Amniotic stem cell (primary cell): ENCODE data around the gene DNAH5.
"Not testable (repeated sequence)": the region's sequence is repeated elsewhere in the genome, so short reads cannot be mapped to it uniquely, and the experiment has no call there.

ENCODE experiments used
- DNase-seq: peaks from one replicate; lab custom pipeline; 2025; lab: John Stamatoyannopoulos, UW

The DNAH5 gene

DNA sequence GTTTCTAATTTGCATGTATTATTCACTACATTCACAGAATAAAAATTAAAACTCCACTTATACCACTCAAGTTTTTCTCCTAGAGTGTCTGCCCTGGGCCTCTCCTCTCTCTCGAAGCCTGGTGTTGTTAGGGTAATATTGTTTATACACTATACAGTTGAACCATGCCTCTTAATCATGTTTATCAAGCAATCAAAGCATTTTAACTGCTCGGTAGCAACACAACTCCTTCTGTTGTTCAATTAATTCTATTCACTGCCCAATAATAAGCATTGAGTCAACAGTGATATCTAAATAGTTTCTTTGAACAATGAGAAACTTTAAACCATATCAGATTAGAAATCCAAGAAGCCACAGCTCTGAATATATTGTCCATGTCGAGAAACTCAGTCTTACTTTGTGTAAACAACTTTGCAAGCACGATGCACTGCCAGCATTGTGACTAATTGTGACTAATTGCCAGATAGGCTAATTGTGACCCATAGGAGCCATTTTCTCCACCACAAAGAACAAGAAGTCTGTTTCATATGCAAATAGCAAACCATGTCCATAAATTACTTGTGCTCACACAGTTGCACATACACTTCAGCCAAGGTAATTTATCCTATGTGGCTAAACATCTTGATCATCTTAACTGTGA lies at the start of gene DNAH5:
DNAH5 (minus strand) TSS at position 129 of the 640 bp plus-strand sequence. CDS start 250 bp downstream, outside the sequence.
- no peak for DNase-seq

GRCh38 chr5:13993926-13994325 lies 49.4 kb upstream of the DNAH5 start:
- DNase-seq, result no peak

DNA sequence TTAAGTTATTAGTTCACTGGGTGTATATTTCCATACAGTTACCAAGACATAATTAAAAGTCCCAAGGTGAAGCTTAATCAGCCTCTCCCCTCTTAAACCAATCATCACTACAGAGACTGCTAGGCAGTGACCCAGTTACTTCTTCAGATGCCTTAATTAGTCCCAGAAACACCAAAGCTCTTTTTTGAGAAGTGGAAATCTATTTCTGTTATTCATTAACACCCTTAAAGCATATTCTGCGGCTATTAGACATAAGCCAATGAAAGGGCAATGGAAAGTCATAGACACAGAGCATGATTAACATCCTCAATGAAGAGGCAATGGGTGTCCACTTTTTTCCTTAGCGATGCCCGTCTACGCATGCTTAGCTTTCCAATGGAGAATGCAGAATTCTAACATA lies 48.3 kb upstream of the DNAH5 start:
- no peak for DNase-seq

- DNase-seq, result no peak
Measured at GRCh38 chr5:13991365-13991764, 46.9 kb upstream of the DNAH5 start.

DNA sequence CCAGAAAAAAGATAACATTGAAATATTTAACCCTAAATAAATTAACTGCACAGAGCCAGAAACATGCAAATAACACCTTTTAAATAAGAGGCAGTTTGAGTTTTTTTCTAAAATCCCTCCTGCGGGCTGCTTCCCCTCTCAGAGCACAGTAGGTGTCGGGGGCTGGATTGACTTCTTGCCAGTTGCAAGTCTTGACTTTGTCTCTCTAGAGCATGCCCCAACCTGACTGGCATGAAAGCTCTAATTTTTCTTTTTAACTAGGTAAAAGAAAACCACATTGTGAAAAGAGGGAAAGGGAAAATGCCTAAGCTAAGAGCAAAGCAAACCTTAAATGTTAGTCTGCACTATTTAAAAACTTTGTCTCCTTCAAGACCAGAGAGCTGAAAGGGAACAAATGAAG lies 46.4 kb upstream of the DNAH5 start:
- no peak for DNase-seq

- no peak for DNase-seq
Measured at GRCh38 chr5:13989832-13990231, 45.3 kb upstream of the DNAH5 start.

- peak; percentile 49 for DNase-seq
Measured at GRCh38 chr5:13987843-13988464, 43.5 kb upstream of the DNAH5 start.

GRCh38 chr5:13985731-13986418 lies 41.4 kb upstream of the DNAH5 start:
- peak; percentile 53 for DNase-seq

DNA sequence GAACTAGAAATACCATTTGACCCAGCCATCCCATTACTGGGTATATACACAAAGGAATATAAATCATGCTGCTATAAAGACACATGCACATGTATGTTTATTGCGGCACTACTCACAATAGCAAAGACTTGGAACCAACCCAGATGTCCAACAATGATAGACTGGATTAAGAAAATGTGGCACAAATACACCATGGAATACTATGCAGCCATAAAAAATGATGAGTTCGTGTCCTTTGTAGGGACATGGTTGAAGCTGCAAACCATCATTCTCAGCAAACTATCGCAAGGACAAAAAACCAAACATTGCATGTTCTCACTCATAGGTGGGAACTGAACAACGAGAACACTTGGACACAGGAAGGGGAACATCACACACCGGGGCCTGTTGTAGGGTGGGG lies 40.4 kb upstream of the DNAH5 start:
- not testable (repeated sequence) for DNase-seq

DNA sequence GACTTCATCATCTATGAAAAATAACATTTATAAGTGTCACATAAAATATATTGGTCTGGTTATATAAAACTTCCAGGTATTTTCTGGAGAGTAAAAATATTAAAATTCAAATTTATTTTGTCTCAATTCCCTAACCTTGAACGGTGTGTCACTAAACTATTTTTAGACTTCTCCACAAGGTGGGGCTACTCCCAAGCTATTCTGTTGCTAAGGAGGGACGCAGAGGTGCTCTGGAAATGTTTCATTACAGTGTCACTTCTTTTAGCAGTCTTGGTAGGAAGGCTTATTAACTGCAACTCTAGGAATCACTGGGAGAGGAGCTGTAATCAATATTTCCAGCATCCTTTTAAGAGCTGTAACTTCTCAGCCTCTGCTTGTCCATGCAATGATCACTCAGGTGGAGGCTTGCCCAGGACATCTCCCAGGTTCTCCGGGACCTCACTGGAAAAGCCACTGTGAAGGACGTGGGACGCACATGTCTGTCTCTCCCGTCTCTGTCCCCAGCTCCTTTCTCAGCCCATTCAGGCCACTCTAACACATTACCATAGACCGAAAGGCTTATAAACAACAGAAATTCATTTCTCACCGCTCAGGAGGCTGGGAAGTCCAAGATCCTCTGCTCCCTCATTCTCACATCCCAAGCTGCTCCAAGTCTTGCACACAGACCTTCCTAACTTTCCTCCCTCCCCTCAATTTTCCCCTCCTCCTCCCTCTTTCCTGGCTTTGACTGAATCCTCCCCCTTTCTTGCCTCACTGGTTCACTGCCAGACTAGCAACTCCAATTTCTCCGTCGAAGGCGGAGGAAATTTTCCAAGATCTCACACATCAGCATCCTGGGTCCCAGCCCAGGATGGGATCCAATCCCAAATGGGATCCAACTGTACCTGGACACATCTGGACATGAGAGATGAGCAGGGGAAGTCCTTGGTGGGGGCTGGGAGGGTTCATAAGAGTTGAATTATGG lies 32.7 kb upstream of the DNAH5 start:
- DNase-seq, result peak; percentile 2

GRCh38 chr5:13976223-13976622 lies 31.7 kb upstream of the DNAH5 start:
- no peak for DNase-seq

DNA sequence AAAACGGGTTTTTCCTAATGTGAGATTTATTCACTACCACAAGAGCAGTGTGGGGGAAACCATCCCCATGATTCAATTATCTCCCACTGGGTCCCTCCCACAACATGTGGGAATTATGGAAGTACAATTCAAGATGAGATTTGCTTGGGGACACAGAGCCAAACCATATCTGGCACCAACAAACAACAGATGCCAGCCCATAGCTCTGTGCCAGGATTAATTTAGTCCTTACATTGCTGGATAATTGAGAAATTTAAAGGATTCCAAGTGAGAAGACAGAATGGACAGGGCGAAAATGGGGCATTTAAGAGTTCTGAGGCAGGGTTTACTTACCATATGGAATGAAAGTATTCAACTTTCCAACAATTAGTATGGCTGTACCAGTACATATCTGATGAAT lies 30.8 kb upstream of the DNAH5 start:
- DNase-seq, result no peak

DNA sequence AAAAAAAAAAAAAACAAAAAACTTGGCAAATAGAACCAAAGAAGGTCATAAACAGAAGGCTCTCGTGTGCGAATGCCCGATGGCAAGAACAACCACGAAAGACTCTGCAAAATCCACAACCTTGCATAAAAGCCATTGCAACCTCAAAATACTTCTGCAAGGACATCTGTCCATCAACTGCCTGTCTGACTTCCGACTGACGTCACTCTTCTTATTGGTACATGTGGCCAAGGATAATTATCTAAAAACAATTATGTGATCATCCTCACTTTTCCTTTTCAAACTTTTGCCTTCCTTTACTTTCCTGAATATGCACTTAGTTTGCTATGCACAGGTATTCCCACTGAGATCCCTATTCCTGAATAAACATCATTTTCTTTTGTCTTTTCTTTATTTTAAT lies 29.2 kb upstream of the DNAH5 start:
- DNase-seq, result no peak

GRCh38 chr5:13972029-13972428 lies 27.5 kb upstream of the DNAH5 start:
- DNase-seq, result no peak

DNA sequence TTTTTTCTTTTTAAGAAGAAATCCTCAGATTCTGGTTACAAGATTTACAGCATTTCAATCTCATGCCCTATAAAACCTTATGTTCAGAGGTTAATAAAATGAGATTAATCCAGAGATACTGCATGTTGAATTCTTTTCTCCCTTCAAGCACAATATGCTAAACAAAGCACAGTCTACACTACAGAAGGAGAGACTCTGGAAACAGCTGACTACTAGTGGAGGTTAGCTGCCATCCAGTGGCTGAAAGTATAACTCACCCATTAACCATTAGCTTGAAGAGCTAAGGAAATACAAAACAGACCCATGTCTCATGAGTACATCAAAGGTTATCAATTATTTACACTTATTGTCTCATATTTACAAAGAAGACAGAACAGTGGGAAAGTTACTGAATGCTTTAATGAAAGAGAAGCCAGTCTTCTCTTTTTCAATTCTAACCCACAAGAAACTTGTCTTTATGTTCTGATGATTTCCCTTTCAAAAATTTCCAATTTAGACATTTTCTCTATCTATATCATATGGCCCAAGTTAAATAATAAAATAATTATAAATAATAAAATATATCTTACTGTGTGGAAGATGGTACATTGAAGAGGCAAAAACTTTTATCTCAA lies 12.7 kb upstream of the DNAH5 start:
- DNase-seq, result peak; percentile 4

GRCh38 chr5:13956471-13956870 lies 12.0 kb upstream of the DNAH5 start:
- no peak for DNase-seq

DNA sequence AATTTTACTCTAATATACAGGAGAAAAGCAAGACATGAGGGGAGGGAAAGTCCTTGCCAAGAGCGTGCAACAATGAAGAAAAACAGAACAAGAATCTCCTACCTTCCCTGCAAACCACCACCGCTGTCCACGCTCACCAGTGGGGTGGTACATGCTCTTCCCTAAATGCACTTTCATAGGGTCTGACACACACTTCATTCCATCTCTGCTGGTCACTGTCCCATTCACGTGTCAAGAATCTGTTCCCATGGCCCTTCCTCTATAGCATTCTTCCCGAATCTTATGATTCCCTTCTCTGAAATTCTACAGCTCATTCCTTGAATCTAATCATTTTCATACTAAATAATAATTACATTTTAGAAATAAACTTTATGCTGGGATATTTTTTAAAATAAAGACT lies 11.4 kb upstream of the DNAH5 start:
- peak; percentile 0 for DNase-seq

GRCh38 chr5:13946111-13946510 lies 1.6 kb upstream of the DNAH5 start:
- DNase-seq, result no peak

DNA sequence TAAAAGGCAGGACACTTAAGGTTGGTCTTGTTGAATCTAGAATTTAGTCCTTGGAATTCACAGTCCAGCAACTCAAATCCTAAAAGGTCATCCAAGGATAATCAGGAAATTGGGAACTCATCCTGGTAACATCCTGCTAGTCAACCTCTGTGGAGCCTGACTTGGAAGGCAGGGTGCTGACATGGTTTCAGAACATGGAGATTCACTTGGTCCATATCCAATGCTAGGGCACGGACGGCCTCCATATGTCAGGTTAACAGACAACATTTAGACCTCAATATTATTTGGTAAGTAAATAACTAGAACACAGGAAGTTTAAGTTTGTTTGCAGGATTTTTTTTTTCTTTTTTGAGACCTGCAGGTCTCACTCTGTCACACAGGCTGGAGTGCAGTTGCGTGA lies 783 bp upstream of the DNAH5 start:
- DNase-seq, result no peak

DNA sequence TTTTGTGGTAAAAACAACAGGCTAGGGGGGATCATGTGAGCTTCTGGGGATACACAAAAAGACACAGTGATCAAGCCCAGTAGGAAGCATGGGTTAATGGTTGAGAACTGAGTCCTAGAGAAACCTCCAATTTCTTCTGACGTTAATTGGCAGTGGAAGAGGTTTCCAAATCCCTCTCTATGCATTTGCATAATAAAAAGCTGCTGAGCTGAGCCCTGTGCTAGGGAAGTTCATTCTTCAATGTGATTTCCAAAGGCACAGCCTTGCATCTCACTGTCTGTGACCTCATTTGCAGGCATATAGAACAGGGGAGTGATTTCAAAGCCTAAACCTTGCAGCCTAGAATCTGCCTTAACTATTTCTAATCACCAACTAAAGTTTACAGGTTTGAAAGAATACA lies 812 bp downstream of the DNAH5 start:
- no peak for DNase-seq

- DNase-seq, result no peak
Measured at GRCh38 chr5:13941468-13941867, 3.0 kb downstream of the DNAH5 start.

DNA sequence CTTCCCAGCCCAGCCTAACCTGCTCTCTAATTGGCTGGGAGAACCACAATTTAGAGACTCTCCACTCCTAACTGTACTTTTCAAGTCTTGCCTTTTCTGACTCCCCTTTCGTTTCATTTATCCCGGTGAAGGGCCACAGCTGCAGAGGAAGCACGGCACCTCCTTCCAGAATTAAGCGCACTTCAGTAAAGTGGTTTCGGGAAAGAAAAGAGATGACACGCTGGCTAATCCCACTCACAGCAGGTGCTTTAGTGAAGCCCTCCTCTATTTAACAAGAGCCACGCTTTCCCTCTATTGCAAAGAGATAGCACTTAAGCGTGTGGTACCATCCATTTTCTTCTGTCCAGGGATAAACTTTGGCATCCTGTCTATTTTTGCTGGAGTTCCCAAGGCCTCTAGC lies 4.8 kb downstream of the DNAH5 start:
- no peak for DNase-seq
